ENCODE results near the gene GRB14.

GRB14 gene

GRCh38 chr2:164458792-164459191 is 162.5 kb downstream of the GRB14 start:
- in situ Hi-C loops (cut with HindIII; ENCODE audit: low pct_ligation_motif_present, low sequenced_read_pairs) = no loop called here
- no peak for TF ChIP-seq CTCF (IDR thresholded peaks at IDR 0.05; ENCODE audit: low read depth, low read length, missing control alignments)
- no peaks in the 10 kb centered on the region for H3K27me3 ChIP-seq (replicated peaks)
- no peak overlapping the region for H3K27ac ChIP-seq
- H3K36me3 ChIP-seq (replicated peaks) = no peaks in the 10 kb centered on the region
- H3K4me3 ChIP-seq (ENCODE audit: low read depth, low read length) = no peak overlapping the region
- no peak for DNase-seq

- H3K36me3 ChIP-seq (replicated peaks) = no peaks in the 10 kb centered on the region
- no peak for TF ChIP-seq CTCF (IDR thresholded peaks at IDR 0.05; ENCODE audit: low read depth, low read length, missing control alignments)
- no peak overlapping the region for H3K27ac ChIP-seq
- H3K4me3 ChIP-seq (ENCODE audit: low read depth, low read length) = no peak overlapping the region
- in situ Hi-C loops (cut with HindIII; ENCODE audit: low pct_ligation_motif_present, low sequenced_read_pairs) = no loop called here
- no peaks in the 10 kb centered on the region for H3K27me3 ChIP-seq (replicated peaks)
- DNase-seq = no peak
These were observed 164.0 kb downstream of the GRB14 start for GRCh38 chr2:164457271-164457670.

GRCh38 chr2:164456619-164457018 is 164.7 kb downstream of the GRB14 start:
- in situ Hi-C loops (cut with HindIII; ENCODE audit: low pct_ligation_motif_present, low sequenced_read_pairs) = no loop called here
- Histone ChIP-seq H3K4me3 (ENCODE audit: low read depth, low read length) (no peak overlapping the region), H3K27ac (no peak overlapping the region), H3K36me3 (replicated peaks) (no peaks in the 10 kb centered on the region), H3K27me3 (replicated peaks) (no peaks in the 10 kb centered on the region)
- peak; percentile 4 for DNase-seq
- no peak for TF ChIP-seq CTCF (IDR thresholded peaks at IDR 0.05; ENCODE audit: low read depth, low read length, missing control alignments)

GRCh38 chr2:164453656-164454305 is 167.5 kb downstream of the GRB14 start:
- no peak for TF ChIP-seq CTCF (IDR thresholded peaks at IDR 0.05; ENCODE audit: low read depth, low read length, missing control alignments)
- no peak overlapping the region for H3K27ac ChIP-seq
- no peak for DNase-seq
- no peak overlapping the region for H3K4me3 ChIP-seq (ENCODE audit: low read depth, low read length)
- no peaks in the 10 kb centered on the region for H3K36me3 ChIP-seq (replicated peaks)
- in situ Hi-C loops (cut with HindIII; ENCODE audit: low pct_ligation_motif_present, low sequenced_read_pairs) = no loop called here
- no peaks in the 10 kb centered on the region for H3K27me3 ChIP-seq (replicated peaks)

- no peak for DNase-seq
These were observed 171.0 kb downstream of the GRB14 start for GRCh38 chr2:164450278-164450677.

More at GRCh38 chr2:164450278-164450677, 171.0 kb downstream of the GRB14 start:
- Histone ChIP-seq H3K27ac (no peak overlapping the region), H3K36me3 (replicated peaks) (no peaks in the 10 kb centered on the region), H3K27me3 (replicated peaks) (no peaks in the 10 kb centered on the region), H3K4me3 (ENCODE audit: low read depth, low read length) (no peak overlapping the region)
- in situ Hi-C loops (cut with HindIII; ENCODE audit: low pct_ligation_motif_present, low sequenced_read_pairs) = no loop called here
- no peak for TF ChIP-seq CTCF (IDR thresholded peaks at IDR 0.05; ENCODE audit: low read depth, low read length, missing control alignments)

Measured in brain microvascular endothelial cell (primary cell).